HG03575 (cell line): ENCODE measurements around the gene SLC3A2.
"Not testable (repeated sequence)": the region's sequence is repeated elsewhere in the genome, so short reads cannot be mapped to it uniquely, and the experiment has no call there.

ENCODE experiments used
- ATAC-seq: cut with Tn5 transposase; IDR thresholded peaks from one replicate; pipeline ENCODE4 v1.9.1; 2021; ENCODE audit not compliant: unreplicated experiment, insufficient number of reproducible peaks, low FRiP score; ENCODE audit errors: extremely low read depth

The SLC3A2 gene

GRCh38 chr11:62851807-62852522, 28.7 kb upstream of the SLC3A2 start:
- ATAC-seq = no peak

- ATAC-seq = no peak
Observed at GRCh38 chr11:62852523-62853188, 28.0 kb upstream of the SLC3A2 start.

GRCh38 chr11:62853279-62853965, 27.3 kb upstream of the SLC3A2 start:
- no peak for ATAC-seq

- ATAC-seq = no peak
Observed at GRCh38 chr11:62854013-62854824, 26.5 kb upstream of the SLC3A2 start.

GRCh38 chr11:62854825-62855570, 25.7 kb upstream of the SLC3A2 start:
- ATAC-seq = no peak

GRCh38 chr11:62855571-62856332, 24.9 kb upstream of the SLC3A2 start:
- no peak for ATAC-seq

- no peak for ATAC-seq
Observed at GRCh38 chr11:62856333-62856895, 24.3 kb upstream of the SLC3A2 start.

GRCh38 chr11:62857541-62857982, 23.1 kb upstream of the SLC3A2 start:
- ATAC-seq = no peak

GRCh38 chr11:62858201-62858600, 22.5 kb upstream of the SLC3A2 start:
- no peak for ATAC-seq

GRCh38 chr11:62859281-62859703, 21.4 kb upstream of the SLC3A2 start:
- ATAC-seq = not testable (repeated sequence)

- no peak for ATAC-seq
Observed at GRCh38 chr11:62860835-62861563, 19.7 kb upstream of the SLC3A2 start.

- ATAC-seq = not testable (repeated sequence)
Observed at GRCh38 chr11:62861564-62862192, 19.0 kb upstream of the SLC3A2 start.

- ATAC-seq = no peak
Observed at GRCh38 chr11:62863687-62864335, 16.9 kb upstream of the SLC3A2 start.

GRCh38 chr11:62865635-62866034, 15.1 kb upstream of the SLC3A2 start:
- no peak for ATAC-seq

- ATAC-seq = no peak
Observed at GRCh38 chr11:62874851-62875250, 5.8 kb upstream of the SLC3A2 start.
